Trophoblast cell (in vitro differentiated cells and primary cell): ENCODE data around the gene TEDC1.

Source experiments
- DNase-seq, 2 donors: peaks; one replicate each; pipeline ENCODE4 v3.0.0-alpha.2; 2016
- H2AFZ ChIP-seq: 2 replicates; pipeline ENCODE4 v1.6.1; 2013; ENCODE audit warnings: low read length, moderate library complexity, mild to moderate bottlenecking; ENCODE audit not compliant: insufficient read depth, poor library complexity
- H2AK5ac ChIP-seq: 2 replicates; pipeline ENCODE4 v1.6.1; 2013; ENCODE audit warnings: mild to moderate bottlenecking, low read length
- H2BK120ac ChIP-seq: 2 replicates; pipeline ENCODE4 v1.6.1; 2013; ENCODE audit warnings: low read length, mild to moderate bottlenecking, moderate library complexity; ENCODE audit not compliant: insufficient read depth, poor library complexity
- H2BK12ac ChIP-seq: 2 replicates; pipeline ENCODE4 v1.6.1; 2013; ENCODE audit warnings: mild to moderate bottlenecking, low read length, moderate library complexity
- H2BK5ac ChIP-seq: 2 replicates; pipeline ENCODE4 v1.6.1; 2013; ENCODE audit warnings: low read length, low read depth, moderate library complexity, mild to moderate bottlenecking; ENCODE audit not compliant: poor library complexity
- H3K14ac ChIP-seq: 2 replicates; pipeline ENCODE4 v1.6.1; 2013; ENCODE audit warnings: mild to moderate bottlenecking, low read length
- H3K18ac ChIP-seq: 2 replicates; pipeline ENCODE4 v1.6.1; 2013; ENCODE audit warnings: mild to moderate bottlenecking, low read length
- H3K23ac ChIP-seq: 2 replicates; pipeline ENCODE4 v1.6.1; 2013; ENCODE audit warnings: low read length
- H3K27ac ChIP-seq: 2 replicates; pipeline ENCODE4 v1.5.1; 2013; ENCODE audit warnings: low read depth, mild to moderate bottlenecking, inconsistent platforms, low read length, moderate library complexity
- H3K27me3 ChIP-seq: 2 replicates; pipeline ENCODE4 v1.6.1; 2013; ENCODE audit warnings: inconsistent platforms, mild to moderate bottlenecking, low read length, moderate library complexity; ENCODE audit not compliant: insufficient read depth
- H3K36me3 ChIP-seq, 2 experiments: 1 replicate in 1 of 2; 2 replicates in 1 of 2; pipeline ENCODE4 v1.6.1; 2013; ENCODE audit warnings: low read length in 2 of 2, mild to moderate bottlenecking in 2 of 2, moderate library complexity in 1 of 2; ENCODE audit not compliant: insufficient read depth in 2 of 2, control insufficient read depth in 1 of 2
- H3K4ac ChIP-seq: 2 replicates; pipeline ENCODE4 v1.6.1; 2013; ENCODE audit warnings: low read depth, mild to moderate bottlenecking, low read length, moderate library complexity
- H3K4me1 ChIP-seq, 2 experiments: 1 replicate in 1 of 2; 2 replicates in 1 of 2; pipeline ENCODE4 v1.6.1; 2013; ENCODE audit warnings: low read length in 2 of 2, mild to moderate bottlenecking in 2 of 2, moderate library complexity in 1 of 2; ENCODE audit not compliant: insufficient read depth in 2 of 2, control insufficient read depth in 1 of 2
- H3K4me2 ChIP-seq: 2 replicates; pipeline ENCODE4 v1.6.1; 2013; ENCODE audit warnings: inconsistent platforms, mild to moderate bottlenecking, low read length, moderate library complexity
- H3K4me3 ChIP-seq: 2 replicates; pipeline ENCODE4 v1.5.1; 2013; ENCODE audit warnings: mild to moderate bottlenecking, low read depth, low read length, inconsistent platforms
- H3K79me1 ChIP-seq: one replicate; pipeline ENCODE4 v1.6.1; 2013; ENCODE audit warnings: low read length
- H3K79me2 ChIP-seq: 2 replicates; pipeline ENCODE4 v1.6.1; 2013; ENCODE audit warnings: low read length, mild to moderate bottlenecking; ENCODE audit not compliant: control insufficient read depth, insufficient read depth, poor library complexity
- H3K9ac ChIP-seq: 2 replicates; pipeline ENCODE4 v1.6.1; 2013; ENCODE audit warnings: mild to moderate bottlenecking, low read length
- H3K9me3 ChIP-seq: 2 replicates; pipeline ENCODE4 v1.6.1; 2013; ENCODE audit warnings: low read depth, mild to moderate bottlenecking, control low read depth, inconsistent platforms, low read length; ENCODE audit not compliant: insufficient read depth
- H4K12ac ChIP-seq: 2 replicates; pipeline ENCODE4 v1.6.1; 2013; ENCODE audit warnings: low read depth, mild to moderate bottlenecking, low read length, moderate library complexity
- H4K8ac ChIP-seq: 2 replicates; pipeline ENCODE4 v1.6.1; 2013; ENCODE audit warnings: low read depth, mild to moderate bottlenecking, low read length, moderate library complexity
- H4K91ac ChIP-seq: one replicate; pipeline ENCODE4 v1.6.1; 2013; ENCODE audit warnings: low read depth, mild to moderate bottlenecking, low read length, moderate library complexity
- WGBS: extraction: QIAGEN DNeasy Blood & Tissue Kit; methylation state at CpG from one replicate; pipeline ENCODE4 v1.1.7; 2013; ENCODE audit warnings: missing lambda C conversion rate; ENCODE audit not compliant: insufficient read length, insufficient coverage; ENCODE audit errors: extremely low coverage; 5-methylcytosine and 5-hydroxymethylcytosine counted together

TEDC1 gene

DNA sequence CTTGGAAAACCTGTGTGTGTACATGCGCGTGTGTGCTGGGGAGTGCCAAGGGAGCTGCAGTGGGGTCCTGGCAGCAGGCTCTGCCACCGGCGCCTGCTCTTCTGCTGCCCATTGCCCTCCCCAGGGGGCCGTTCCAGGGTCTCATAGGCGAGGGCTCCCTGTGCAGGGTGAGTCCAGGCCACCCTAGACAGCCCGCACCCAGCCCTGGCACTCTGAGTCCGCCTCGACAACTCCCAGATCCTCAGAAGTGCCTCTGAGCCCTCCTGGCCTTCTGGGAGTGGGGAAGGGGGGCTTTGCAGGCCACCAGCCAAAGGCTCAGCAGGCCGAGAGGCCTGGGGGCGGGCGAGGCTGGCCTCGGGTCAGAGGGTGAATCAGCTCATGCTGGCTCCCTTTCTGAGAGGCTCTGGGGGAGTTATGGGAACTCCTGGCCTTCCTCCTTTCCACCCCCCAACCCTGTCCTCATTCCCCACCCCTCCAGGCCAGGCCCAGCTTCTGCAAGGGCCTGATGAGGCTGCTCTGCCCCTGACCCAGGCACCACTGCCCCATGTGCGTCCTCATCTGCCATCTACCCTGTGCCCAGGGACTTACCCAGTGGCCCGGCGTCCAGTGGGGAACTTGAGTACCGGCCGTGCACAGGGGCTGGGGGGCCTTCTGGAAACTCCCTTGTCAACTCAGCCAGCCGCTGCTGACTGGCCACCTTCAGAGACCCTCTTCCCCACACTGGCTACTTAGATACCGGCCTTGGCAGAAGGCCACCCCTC lies 2.1 kb upstream of the TEDC1 start:
- Histone ChIP-seq H2AK5ac (no peak overlapping the region), H3K14ac (no peak overlapping the region), H3K4me3 (no peak overlapping the region), H2BK120ac (no peak overlapping the region), H3K79me1 (peaks cover 10% of the 10 kb centered on the region), H3K4me1 (peaks cover 20 to 37% of the 10 kb centered on the region in 2 experiments), H3K36me3 (peaks cover 3 to 4% of the 10 kb centered on the region in 2 experiments), H3K27me3 (peaks cover 21% of the 10 kb centered on the region), H3K9ac (no peak overlapping the region), H3K18ac (no peak overlapping the region), H2AFZ (no peak overlapping the region), H3K4me2 (peak overlapping the region; percentile 96), H3K79me2 (peaks cover 2% of the 10 kb centered on the region), H2BK5ac (no peak overlapping the region), H3K9me3 (peaks cover 13% of the 10 kb centered on the region), H3K27ac (no peak overlapping the region), H2BK12ac (no peak overlapping the region), H3K23ac (no peak overlapping the region), H3K4ac (no peak overlapping the region), H4K12ac (no peak overlapping the region), H4K91ac (peak overlapping the region; percentile 48), H4K8ac (no peak overlapping the region)
- WGBS: no CpG with 5 or more reads among the region's 20 CpGs
- DNase-seq: no peak

DNA sequence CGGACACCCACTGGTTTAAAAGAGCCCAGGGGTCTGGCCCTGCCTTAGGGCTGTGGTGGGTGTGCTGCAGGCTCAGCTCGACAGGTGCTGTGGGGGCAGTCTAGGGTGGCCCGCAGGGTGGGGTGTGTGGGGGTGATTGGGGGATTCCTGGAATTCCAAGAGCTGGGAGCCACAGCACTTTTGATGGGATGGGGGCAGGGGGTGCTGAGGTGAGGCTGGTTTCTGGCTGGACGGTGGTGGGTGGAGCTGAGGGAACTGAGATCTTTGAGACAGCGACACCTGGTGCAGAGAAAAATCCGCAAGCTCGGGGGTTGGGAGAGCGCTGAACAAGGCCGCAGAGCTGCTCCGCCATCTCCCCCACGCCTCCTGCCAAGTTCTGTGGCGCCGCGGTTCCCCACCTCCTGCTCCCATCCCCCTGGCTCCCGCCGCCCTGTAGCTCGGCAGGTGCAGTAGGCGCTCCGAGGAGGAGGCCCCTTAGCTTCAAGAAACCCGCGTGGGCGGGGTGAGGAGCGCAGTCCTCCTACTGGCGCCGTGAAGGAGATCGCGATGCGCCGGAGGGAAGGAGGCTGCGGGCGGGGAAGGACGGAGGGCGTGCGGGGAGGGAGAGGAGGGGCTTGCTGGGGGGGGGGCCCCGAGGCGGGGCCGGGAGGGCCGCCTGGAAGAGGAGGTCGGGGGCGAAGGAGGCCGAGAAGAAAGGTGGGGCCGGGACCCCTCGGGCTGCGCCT lies 1.3 kb upstream of the TEDC1 start:
- peak overlapping the region; percentile 79 for H4K91ac ChIP-seq
- H2BK120ac ChIP-seq: peak overlapping the region; percentile 57
- H2BK5ac ChIP-seq: peak overlapping the region; percentile 50
- H3K9ac ChIP-seq: peak overlapping the region; percentile 5
- no peak overlapping the region for H2BK12ac ChIP-seq
- peak overlapping the region; percentile 64 for H3K4me3 ChIP-seq
- H3K27ac ChIP-seq: peak overlapping the region; percentile 92
- H4K8ac ChIP-seq: peak overlapping the region; percentile 74
- peaks cover 10% of the 10 kb centered on the region for H3K79me1 ChIP-seq
- H3K79me2 ChIP-seq: peaks cover 2% of the 10 kb centered on the region
- H3K27me3 ChIP-seq: peaks cover 21% of the 10 kb centered on the region
- H3K4me2 ChIP-seq: peak overlapping the region; percentile 96
- peaks cover 17 to 33% of the 10 kb centered on the region in 2 experiments for H3K4me1 ChIP-seq
- H3K36me3 ChIP-seq: peaks cover 3 to 4% of the 10 kb centered on the region in 2 experiments
- peak overlapping the region; percentile 50 for H2AFZ ChIP-seq
- no CpG with 5 or more reads among the region's 44 CpGs for WGBS
- H3K4ac ChIP-seq: no peak overlapping the region
- peak overlapping the region; percentile 78 for H3K14ac ChIP-seq
- H3K9me3 ChIP-seq: peaks cover 13% of the 10 kb centered on the region
- peak overlapping the region; percentile 63 for H4K12ac ChIP-seq
- H3K23ac ChIP-seq: no peak overlapping the region
- peak; percentile 93 for DNase-seq
- H3K18ac ChIP-seq: peak overlapping the region; percentile 45
- no peak overlapping the region for H2AK5ac ChIP-seq

DNA sequence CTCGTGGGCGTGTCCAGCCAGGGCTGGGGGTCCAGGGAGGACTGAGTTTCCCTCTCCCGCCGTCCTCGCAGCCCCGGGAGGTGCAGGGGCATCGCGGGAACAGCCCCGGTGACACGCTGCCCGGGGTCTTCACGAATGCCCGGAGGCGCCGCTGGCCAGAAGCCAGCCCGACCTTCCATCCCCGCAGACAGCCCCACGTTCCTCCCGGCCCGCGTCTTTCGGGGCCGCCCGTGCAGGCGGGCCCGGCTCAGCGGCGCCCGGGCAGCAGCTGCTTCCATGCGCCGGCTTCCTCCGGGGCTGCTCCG lies 827 bp upstream of the TEDC1 start:
- peak overlapping the region; percentile 79 for H4K91ac ChIP-seq

DNA sequence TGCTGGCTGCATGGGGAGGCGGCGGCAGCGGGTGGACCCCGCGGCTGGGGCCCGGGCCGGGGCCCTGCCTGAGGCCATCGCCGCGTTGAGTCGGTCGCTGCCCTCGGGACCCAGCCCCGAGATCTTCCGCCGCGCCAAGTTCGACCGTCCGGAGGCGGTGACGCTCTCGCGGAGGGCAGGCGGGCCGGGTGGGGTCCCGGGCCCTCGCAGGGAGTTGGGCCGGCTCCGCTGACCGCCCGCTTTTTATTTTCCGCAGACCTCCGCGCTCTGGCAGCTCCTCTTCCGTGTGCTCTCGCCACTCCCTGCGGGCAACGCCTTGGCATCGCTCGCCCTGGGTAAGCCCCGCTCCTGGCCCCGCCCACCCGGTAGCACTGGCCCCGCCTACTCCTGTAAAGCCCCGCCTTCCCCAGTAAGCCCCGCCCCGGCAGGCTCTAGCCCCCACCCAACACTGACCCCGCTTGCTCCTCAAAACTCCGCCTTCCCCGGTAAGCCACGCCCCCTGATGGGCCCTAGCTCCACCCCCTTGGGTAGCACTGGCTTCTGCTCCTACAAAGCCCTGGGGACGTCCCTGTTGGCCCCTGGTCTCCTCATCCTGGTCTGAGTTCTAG lies 424 bp downstream of the TEDC1 start:
- Histone ChIP-seq H3K18ac (no peak overlapping the region), H4K12ac (peak overlapping the region; percentile 49), H3K14ac (peak overlapping the region; percentile 42), H2BK5ac (peak overlapping the region; percentile 49), H2BK12ac (no peak overlapping the region), H3K27ac (peak overlapping the region; percentile 42), H3K4me3 (peak overlapping the region; percentile 76), H2AFZ (peak overlapping the region; percentile 58), H2AK5ac (no peak overlapping the region), H2BK120ac (peak overlapping the region; percentile 49), H3K9me3 (peaks cover 17% of the 10 kb centered on the region), H4K8ac (peak overlapping the region; percentile 42), H3K23ac (no peak overlapping the region), H3K27me3 (peaks cover 16% of the 10 kb centered on the region), H4K91ac (peak overlapping the region; percentile 13), H3K9ac (no peak overlapping the region), H3K79me1 (peaks cover 10% of the 10 kb centered on the region), H3K4me1 (peaks cover 13 to 26% of the 10 kb centered on the region in 2 experiments), H3K36me3 (peaks cover 3 to 4% of the 10 kb centered on the region in 2 experiments), H3K4me2 (peak overlapping the region; percentile 65), H3K79me2 (peaks cover 2% of the 10 kb centered on the region), H3K4ac (no peak overlapping the region)
- peak; percentile 77 for DNase-seq
- no CpG with 5 or more reads among the region's 53 CpGs for WGBS

More for the DNA sequence above, 827 bp upstream of the TEDC1 start:
- H3K36me3 ChIP-seq: peaks cover 3 to 4% of the 10 kb centered on the region in 2 experiments
- DNase-seq: no peak
- peak overlapping the region; percentile 96 for H3K4me2 ChIP-seq
- peak overlapping the region; percentile 50 for H2AFZ ChIP-seq
- peak overlapping the region; percentile 45 for H3K18ac ChIP-seq
- peak overlapping the region; percentile 74 for H4K8ac ChIP-seq
- peaks cover 17 to 33% of the 10 kb centered on the region in 2 experiments for H3K4me1 ChIP-seq
- WGBS: no CpG with 5 or more reads among the region's 33 CpGs
- H3K79me2 ChIP-seq: peaks cover 2% of the 10 kb centered on the region
- H4K12ac ChIP-seq: peak overlapping the region; percentile 63
- no peak overlapping the region for H2BK12ac ChIP-seq
- no peak overlapping the region for H3K23ac ChIP-seq
- peak overlapping the region; percentile 57 for H2BK120ac ChIP-seq
- H3K9ac ChIP-seq: peak overlapping the region; percentile 72
- H2BK5ac ChIP-seq: peak overlapping the region; percentile 38
- H3K4ac ChIP-seq: peak overlapping the region; percentile 41
- H3K79me1 ChIP-seq: peaks cover 10% of the 10 kb centered on the region
- peaks cover 15% of the 10 kb centered on the region for H3K9me3 ChIP-seq
- H2AK5ac ChIP-seq: no peak overlapping the region
- peaks cover 21% of the 10 kb centered on the region for H3K27me3 ChIP-seq
- peak overlapping the region; percentile 78 for H3K14ac ChIP-seq
- H3K4me3 ChIP-seq: peak overlapping the region; percentile 64
- peak overlapping the region; percentile 92 for H3K27ac ChIP-seq
